Central memory CD4-positive, alpha-beta T cell (primary cell): ENCODE data around the gene SPATA13.
"Not testable (repeated sequence)": the region's sequence is repeated elsewhere in the genome, so short reads cannot be mapped to it uniquely, and the experiment has no call there.

Experiments used
- DNase-seq: peaks from one replicate; pipeline ENCODE4 v3.0.0; 2022

SPATA13 gene

DNA sequence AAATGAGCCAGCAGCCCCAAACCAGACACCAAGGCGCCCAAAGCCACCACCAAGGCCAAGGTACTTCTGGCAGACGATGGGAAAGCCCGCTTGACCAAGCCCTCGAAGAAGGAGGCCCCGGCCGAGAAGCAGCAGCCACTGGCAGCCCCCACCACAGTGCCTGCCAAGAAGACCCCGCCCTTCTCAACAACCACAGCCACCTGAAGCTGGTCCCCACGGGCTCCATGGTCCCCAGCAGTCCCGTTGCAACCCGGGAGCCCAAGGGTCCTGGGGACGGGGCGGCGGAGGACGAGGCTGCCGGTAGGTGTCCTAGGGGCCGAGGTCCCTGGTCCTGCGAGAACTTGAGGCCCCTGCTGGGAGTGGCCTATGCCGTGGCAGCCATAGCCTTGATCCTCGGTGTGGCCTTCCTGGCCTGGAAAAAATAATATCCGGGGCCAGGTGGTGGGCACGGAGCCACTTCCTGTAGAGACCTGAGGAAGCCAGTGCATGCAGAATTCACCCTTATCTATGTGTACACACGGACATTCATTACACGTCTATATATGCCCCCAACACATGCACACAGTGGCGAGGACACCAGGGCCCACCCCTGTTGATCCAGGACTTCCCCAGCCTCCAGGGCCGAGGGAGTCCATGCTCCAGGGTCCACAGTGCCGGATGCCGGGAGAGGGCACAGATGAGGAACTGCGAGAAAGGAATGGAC, 162.7 kb downstream of the SPATA13 start:
- DNase-seq, result no peak

DNA sequence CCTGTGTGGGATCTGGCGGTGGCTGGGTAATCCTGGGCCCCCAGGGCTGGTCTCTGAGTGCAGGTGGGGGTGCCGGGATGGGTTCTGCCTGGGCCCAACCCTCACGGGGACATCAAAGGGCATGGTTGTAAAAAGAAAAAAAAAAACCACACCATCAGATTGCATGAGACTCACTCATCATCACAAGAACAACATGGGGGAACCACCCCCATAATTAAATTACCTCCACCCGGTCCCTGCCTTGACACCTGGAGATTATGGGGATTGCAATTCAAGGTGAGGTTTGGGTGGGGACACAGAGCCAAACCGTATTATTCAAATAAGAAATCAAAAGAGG, 163.2 kb downstream of the SPATA13 start:
- DNase-seq, result no peak

DNA sequence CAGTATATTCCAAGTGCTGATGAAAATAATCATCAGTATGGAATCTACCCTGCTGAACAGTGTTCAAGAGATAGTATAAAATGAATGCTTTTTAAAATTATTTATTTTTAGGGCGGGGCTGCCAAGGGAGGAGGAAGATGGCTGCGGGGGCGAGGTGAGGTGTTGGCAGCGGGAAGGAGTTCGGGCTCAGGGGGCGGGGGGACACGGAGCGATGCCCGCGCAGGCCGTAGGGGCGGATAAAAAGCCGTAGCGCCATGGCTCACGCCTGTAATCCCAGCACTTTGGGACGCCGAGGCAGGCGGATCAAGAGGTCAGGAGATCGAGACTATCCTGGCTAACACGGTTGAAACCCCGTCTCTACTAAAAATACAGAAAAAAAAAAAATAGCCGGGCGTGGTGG, 167.1 kb downstream of the SPATA13 start:
- DNase-seq, result not testable (repeated sequence)

DNA sequence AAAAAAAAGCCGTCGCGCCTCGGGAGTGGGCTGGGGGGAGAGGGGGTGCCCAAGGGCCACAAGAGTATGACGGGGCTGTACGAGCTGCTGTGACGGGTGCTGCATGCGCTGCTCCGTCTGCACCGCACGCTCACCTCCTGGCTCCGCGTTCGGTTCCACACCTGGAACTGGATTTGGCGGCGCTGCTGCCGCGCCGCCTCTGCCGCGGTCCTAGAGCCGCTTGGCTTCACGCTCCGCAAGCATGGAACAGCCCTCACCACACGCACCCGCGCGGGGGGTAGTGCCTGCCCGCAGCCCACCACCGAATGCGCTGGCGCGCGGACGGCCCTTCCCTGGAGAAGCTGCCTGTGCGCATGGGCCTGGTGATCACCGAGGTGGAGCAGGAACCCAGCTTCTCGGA, 167.6 kb downstream of the SPATA13 start:
- no peak for DNase-seq

DNA sequence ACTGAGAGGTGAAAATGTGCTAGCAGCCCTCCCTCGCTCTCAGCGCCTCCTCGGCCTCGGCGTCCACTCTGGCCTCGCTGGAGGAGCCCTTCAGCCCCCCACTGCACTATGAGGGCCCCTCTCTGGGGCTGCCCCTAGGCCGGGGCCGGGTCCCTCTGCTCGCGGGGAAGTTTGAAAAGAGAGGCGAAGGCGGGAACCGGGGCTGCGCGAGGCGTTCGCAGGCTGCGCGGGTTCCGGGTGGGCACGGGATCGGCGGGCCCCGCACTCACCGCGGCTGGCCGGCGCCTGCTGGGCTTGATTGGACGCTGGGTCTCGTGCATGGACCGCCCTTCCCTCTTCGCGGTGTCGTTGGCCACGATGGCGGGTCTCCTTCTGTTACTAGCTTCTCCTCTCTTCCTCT, 178.2 kb downstream of the SPATA13 start:
- DNase-seq, result no peak

DNA sequence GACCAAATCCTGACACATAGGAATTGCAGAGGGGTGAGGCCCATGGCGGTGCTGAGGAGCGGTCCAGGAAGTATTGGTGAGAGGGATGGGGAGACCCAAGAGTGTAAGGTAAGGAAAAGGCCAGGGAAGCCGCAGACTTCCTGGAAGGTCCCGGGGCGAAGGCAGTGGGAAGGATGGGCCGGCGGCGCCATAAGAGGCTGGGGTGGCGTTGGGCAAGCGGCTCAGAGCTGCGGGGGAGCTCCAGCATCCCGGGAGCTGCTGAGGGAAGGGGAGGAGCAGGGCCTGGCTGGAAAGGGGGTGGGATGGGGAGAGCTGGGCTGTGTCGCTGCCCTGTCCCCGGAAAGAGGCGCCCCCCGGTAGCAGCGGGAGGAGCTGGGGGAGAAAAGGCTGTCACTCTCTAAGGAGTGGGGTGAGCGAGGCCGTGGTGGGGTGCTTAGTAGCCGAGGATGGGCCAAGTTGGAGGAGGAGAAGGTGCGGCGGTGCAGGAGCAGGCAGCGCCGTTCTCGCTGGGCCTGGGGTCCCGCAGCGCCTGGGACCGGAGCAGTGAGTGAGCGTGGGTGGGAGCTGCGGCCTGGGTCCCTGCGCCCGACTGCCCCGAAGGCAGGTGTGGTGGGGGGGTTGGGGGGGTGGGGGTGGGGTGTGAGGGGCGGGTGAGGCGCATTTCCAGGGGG, 179.6 kb downstream of the SPATA13 start:
- DNase-seq, result no peak

DNA sequence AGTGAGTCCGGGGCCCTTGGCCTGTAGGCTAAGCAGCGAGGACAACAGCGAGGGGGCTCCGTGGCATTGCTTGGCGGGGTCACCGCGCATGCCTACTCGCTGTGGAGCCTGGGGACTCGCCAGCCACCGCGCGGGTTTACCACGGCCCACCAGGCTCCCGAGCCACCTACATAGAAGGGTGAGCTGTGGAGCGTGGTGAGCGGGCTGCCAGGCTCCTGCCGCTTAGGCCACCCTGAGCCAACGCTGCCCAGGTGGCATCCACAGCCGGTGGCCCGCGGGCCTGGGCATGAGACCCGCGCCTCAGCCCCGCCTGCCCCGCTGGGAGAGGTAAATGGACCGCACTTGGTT, 180.1 kb downstream of the SPATA13 start:
- DNase-seq, result no peak

DNA sequence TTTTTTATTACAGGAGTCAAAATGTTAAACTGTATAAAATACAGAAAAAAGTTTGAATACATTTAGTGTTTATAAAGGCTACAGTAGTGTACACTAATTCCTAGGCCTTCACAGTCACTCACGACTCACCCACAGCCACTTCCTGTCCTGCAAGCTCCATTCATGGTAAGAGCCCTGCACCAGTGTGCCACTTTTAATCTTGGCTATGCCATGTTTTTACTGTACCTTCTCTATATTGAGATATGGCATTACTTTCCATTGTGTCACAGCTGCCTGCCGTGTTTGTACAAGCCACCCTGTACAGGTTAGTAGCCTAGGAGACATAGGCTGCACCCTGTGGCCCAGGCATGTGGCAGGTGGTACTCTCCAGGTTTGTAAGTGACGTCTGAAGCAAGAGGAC, 180.9 kb downstream of the SPATA13 start:
- DNase-seq, result no peak

DNA sequence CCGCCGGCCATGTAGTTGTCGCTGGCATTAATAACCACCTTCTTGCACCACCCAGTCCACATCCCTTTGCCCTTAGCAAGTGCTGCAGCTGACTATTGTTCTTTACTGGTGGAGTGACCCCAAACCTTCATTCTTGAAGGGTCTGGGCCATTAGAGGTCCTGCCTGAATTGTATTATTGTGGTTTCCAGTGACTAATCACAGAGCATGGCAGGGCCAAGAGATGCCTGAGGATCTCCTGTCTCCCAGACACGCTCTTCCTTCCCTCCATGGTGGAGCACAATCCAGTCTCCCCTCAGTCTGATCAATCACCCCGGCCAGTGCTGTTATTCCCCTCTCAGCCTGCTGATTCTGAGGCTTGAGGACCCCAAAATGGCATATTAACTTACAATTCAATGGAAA, 187.9 kb downstream of the SPATA13 start:
- DNase-seq, result no peak

DNA sequence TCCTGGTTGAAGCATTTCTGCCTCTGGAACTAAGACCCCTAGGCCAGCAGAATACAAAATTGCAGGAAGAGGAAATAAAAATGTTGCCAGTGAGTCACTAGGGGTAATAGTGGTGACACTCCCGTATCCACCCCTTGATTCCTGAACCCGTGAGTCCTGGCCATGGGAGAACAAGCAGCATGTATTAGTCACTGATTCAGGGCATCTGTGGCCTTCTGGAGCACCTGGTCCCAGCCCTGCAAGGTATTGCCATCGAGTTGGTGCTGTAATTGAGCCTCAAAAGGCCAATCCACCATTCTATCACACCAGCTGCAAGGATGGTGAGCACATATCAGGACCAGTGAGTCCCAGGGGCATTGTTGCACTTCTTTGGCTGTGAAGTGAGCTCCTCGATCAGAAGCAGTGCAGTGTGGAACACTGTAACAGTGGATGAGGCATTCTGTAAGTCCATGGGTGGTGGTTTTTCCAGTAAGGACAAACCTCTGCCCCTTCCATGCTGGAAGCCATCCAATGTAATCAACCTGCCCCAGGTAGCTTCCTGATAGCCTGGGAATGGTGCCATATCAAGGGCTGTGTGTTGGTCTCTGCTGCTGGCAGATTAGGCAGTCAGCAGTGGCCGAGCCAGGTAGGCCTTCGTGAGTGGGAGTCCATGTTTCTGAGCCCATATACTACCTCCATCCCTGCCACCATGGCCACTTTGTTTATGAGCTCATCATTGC, 188.4 kb downstream of the SPATA13 start:
- DNase-seq, result no peak

DNA sequence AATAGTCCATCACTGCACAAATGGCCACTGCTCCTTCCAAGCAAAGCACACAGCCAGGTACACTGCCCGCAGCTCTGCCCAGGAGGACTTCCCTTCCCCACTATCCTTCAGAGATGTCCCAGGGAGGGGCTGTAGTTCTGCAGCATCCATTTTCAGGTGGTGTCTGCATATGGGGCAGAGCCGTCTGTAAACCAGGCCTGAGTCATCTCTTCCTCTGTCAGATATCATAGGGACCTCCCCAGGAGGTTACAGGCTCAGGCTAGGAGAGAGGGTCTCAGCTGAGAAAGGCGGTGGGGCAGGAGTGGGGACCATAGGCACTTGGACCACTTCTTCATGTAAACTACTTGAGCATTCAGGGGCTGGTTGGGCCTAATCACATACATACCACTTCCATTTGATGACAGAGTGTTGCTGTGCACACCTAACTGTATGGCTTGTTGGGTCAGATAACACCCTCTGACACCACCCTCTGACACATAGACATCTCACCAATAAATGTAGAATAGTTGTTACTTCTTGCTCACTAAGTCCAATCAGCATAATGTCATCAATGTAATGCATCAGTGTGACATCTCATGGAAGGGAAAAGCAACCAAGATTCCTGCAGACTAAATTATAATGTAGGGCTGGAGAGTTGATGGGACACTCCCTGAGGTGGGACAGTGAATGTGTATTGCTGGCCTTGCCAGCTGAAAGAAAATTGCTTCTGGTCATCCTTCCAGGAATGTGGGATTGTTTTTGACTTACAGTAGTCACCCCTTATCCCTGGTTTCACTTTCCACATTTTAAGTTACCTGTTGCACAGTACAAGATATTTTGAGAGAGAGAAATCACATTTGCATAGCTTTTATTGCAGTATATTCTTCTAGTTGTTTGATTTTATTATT, 189.5 kb downstream of the SPATA13 start:
- not testable (repeated sequence) for DNase-seq

DNA sequence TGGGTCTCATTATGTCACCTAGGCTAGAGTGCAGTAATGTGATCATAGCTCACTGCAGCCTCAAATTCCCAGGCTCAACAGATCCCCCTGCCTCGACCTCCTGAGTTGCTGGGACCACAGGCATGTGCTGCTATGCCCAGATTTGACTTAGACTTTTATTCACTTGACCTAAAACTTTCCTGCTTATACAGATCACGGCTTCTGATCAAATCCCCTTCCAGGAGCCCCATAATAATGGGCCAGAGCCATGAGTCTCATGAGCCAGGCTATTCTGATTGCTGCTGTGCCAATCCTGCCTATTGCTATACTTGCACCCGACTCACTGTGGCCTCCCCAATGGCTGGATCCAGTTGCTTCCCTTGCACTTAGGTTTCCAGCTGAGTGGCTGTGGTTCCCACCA, 190.9 kb downstream of the SPATA13 start:
- DNase-seq, result no peak

DNA sequence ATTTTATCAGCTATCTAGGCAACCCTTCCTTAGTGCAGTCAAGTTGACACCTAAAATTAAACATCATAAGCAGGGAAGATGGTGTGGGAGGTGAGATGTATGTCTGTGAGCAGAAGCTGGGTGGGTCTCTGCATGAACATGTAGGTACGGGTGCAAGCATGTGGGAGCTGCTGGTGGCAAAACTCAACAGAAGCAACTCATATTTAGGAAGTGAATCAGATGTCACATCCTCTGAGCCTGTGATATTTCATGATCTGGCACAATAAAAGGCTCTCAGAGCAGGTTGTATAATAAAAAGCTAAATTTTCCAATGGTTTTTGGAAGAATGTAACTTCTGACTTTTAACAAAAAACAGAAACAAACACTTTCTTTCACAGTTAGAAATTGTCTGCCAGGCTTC, 193.2 kb downstream of the SPATA13 start:
- no peak for DNase-seq

DNA sequence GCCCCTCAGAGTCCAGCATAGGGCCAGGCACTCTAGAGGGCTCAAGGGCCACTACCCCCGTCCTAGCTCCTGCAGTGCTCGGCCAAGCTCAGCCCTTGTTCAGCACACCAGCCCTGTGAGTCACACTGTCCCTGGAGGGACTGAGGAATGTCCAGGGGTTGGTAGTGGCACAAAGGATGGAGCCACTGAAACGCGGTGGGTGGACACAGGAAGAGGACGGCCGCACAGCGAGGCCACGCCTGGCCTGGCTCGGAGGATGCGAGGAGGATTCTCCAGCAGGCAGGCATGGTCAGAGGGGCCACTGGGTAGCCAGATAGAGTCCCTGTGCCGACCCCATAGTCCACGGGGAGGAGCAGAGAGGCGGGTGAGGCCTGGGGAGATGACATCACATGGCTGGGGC, 194.6 kb downstream of the SPATA13 start:
- no peak for DNase-seq

DNA sequence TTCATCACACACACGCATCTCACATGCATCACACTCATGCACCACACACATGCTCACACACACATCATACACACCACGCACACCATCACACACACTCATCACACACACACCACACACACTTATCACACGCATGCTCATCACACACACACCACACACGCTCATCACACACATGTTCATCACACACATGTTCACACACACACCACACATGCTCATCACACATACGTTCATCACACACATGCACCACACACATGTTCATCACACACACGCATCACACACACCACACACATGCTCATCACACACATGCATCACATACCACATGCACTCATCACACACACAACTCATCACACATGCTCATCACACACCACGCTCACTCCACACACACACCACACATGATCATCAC, 195.8 kb downstream of the SPATA13 start:
- no peak for DNase-seq
